HepG2 (cell line): Measurements from ENCODE around the gene IL18R1. TPM values are rescaled to one million over a fixed set of nuclear protein-coding genes. Genes with fewer than 3 reads are reported as not detected.

Source experiments
- ATAC-seq: fragments of 200-7000 bp; cut with Tn5 transposase; 3 replicates; pipeline ENCODE4 v1.9.1; 2020; ENCODE audit warnings: mild to moderate bottlenecking, moderate library complexity
- BruUV-seq: library from RNA; stranded (reverse); fragments of 400-500 nt; replicated peaks from 2 replicates; lab custom pipeline; 2021; lab: Mats Ljungman, UMichigan
- CTCF ChIA-PET: fragments of 300-600 bp; formaldehyde crosslinking; extraction: SDS; loops from one replicate; lab custom pipeline; 2021; ENCODE audit warnings: low total read pairs, inconsistent platforms, low intra/inter-chr PET ratio; lab: Yijun Ruan, JAX
- POLR2A ChIA-PET: fragments of 350-600 bp; sonication (Branson Sonifier 250); formaldehyde crosslinking; loops from one replicate; lab custom pipeline; 2020; ENCODE audit warnings: antibody characterized with exemption, inconsistent platforms; lab: Yijun Ruan, JAX
- DNase-seq: peaks from one replicate; pipeline ENCODE4 v3.0.0-alpha.2; 2015; ENCODE audit warnings: low spot score
- FAIRE-seq: peaks from 3 replicates; lab custom pipeline; 2011; peaks lifted over from hg19 to GRCh38; lab: Jason Lieb, UNC
- H2AFZ ChIP-seq: one replicate; pipeline ENCODE4 v1.6.1; 2011; ENCODE audit warnings: low read length, inconsistent platforms
- H3K27ac ChIP-seq: fragments of 300-600 bp; 3 replicates; pipeline ENCODE4 v1.8.0; 2011; ENCODE audit warnings: mixed run types, mild to moderate bottlenecking, mixed read lengths, low read length, inconsistent platforms; ENCODE audit not compliant: insufficient read depth; ENCODE audit errors: extremely low read length
- H3K27me3 ChIP-seq, 2 experiments: fragments of 200-600 bp in 1 of 2; 2 replicates in 1 of 2; 3 replicates in 1 of 2; pipeline versions ENCODE4 v1.6.0 to v1.8.0; 2011; ENCODE audit warnings: low read length in 2 of 2, mild to moderate bottlenecking in 2 of 2, moderate library complexity in 2 of 2, inconsistent platforms in 1 of 2; ENCODE audit not compliant: insufficient read depth in 2 of 2, control insufficient read depth in 1 of 2
- H3K36me3 ChIP-seq, 2 experiments: fragments of 200-600 bp in 1 of 2; replicated peaks in 1 of 2; 2 replicates in 1 of 2; 3 replicates in 1 of 2; pipeline versions ENCODE4 v1.5.1 to v1.8.0; 2011; ENCODE audit warnings: low read length in 2 of 2, inconsistent platforms in 1 of 2; ENCODE audit not compliant: insufficient read depth in 2 of 2, control insufficient read depth in 1 of 2
- H3K4me1 ChIP-seq: 2 replicates; pipeline ENCODE4 v1.5.1; 2012; ENCODE audit warnings: low read length, inconsistent platforms; ENCODE audit not compliant: insufficient read depth
- H3K4me2 ChIP-seq: 2 replicates; pipeline ENCODE4 v1.6.0; 2011; ENCODE audit warnings: low read depth, low read length, inconsistent platforms
- H3K4me3 ChIP-seq, 3 experiments: fragments of 200-600 bp in 1 of 3; sonication (generic), shearing (Covaris generic) in 1 of 3; replicated peaks in 1 of 3; 2 replicates each; pipeline ENCODE4 v1.5.1; 2011 to 2016; ENCODE audit warnings: low read length in 3 of 3, inconsistent platforms in 2 of 3, low read depth in 2 of 3, mild to moderate bottlenecking in 2 of 3, control low read depth in 1 of 3, mixed read lengths in 1 of 3; ENCODE audit not compliant: insufficient read depth in 1 of 3
- H3K79me2 ChIP-seq: one replicate; pipeline ENCODE4 v1.6.1; 2011; ENCODE audit warnings: low read length, inconsistent platforms; ENCODE audit not compliant: insufficient read depth
- H3K9ac ChIP-seq: 2 replicates; pipeline ENCODE4 v1.6.0; 2011; ENCODE audit warnings: mild to moderate bottlenecking, low read depth, low read length, inconsistent platforms; ENCODE audit not compliant: insufficient read depth
- H3K9me3 ChIP-seq: 2 replicates; pipeline ENCODE4 v1.5.1; 2012; ENCODE audit warnings: mild to moderate bottlenecking, low read length
- H4K20me1 ChIP-seq: 2 replicates; pipeline ENCODE4 v1.6.0; 2011; ENCODE audit warnings: inconsistent platforms, mild to moderate bottlenecking, low read length, moderate library complexity; ENCODE audit not compliant: insufficient read depth
- ARID3A ChIP-seq: IDR thresholded peaks from 2 replicates; pipeline ENCODE4 v1.6.1; 2012; ENCODE audit warnings: low read depth, low read length, improper control_type of control experiment
- ATF7 ChIP-seq, 2 experiments: fragments of 450-650 bp in 1 of 2; sonication (generic) in 1 of 2; formaldehyde crosslinking in 1 of 2; IDR thresholded peaks; 2 replicates each; pipeline versions ENCODE4 v1.4.0 to v1.6.1; 2016 to 2020; ENCODE audit warnings: antibody characterized with exemption in 1 of 2, mild to moderate bottlenecking in 1 of 2, missing genetic modification reagents in 1 of 2
- CREM ChIP-seq, 2 experiments: sonication (generic) in 1 of 2; formaldehyde crosslinking in 1 of 2; IDR thresholded peaks; 2 replicates each; pipeline versions ENCODE4 v1.4.0 to v1.6.1; 2016 to 2020; ENCODE audit warnings: antibody characterized with exemption in 1 of 2, mild to moderate bottlenecking in 1 of 2, missing genetic modification reagents in 1 of 2
- DMAP1 ChIP-seq: IDR thresholded peaks from 2 replicates; pipeline ENCODE4 v1.6.1; 2016
- FOXO4 ChIP-seq: sonication (generic); formaldehyde crosslinking; conservative IDR thresholded peaks from 2 replicates; pipeline ENCODE4 v1.8.1; 2023; ENCODE audit warnings: missing genetic modification reagents
- NAIF1 ChIP-seq: sonication (generic); formaldehyde crosslinking; IDR thresholded peaks from 2 replicates; pipeline ENCODE4 v1.5.0; 2020; ENCODE audit warnings: mild to moderate bottlenecking, missing genetic modification reagents, borderline replicate concordance
- RCOR2 ChIP-seq: IDR thresholded peaks from 2 replicates; pipeline ENCODE4 v1.6.1; 2016; ENCODE audit warnings: missing biosample characterization, missing genetic modification reagents
- SATB2 ChIP-seq: sonication (generic); formaldehyde crosslinking; IDR thresholded peaks from 2 replicates; pipeline ENCODE4 v1.5.0; 2020; ENCODE audit warnings: missing genetic modification reagents
- SIN3B ChIP-seq: fragments of 150-350 bp; IDR thresholded peaks from 2 replicates; pipeline ENCODE4 v1.6.1; 2014; ENCODE audit warnings: low read length
- ZNF263 ChIP-seq: sonication (generic); formaldehyde crosslinking; IDR thresholded peaks from 2 replicates; pipeline ENCODE4 v1.4.0; 2020; ENCODE audit warnings: missing genetic modification reagents
- ZNF318 ChIP-seq: sonication (generic); formaldehyde crosslinking; IDR thresholded peaks from 2 replicates; pipeline ENCODE4 v1.4.0; 2020; ENCODE audit warnings: mild to moderate bottlenecking, missing genetic modification reagents
- ZNF350 ChIP-seq: sonication (generic); formaldehyde crosslinking; IDR thresholded peaks from 2 replicates; pipeline ENCODE4 v1.4.0; 2020; ENCODE audit warnings: mild to moderate bottlenecking, low read depth, missing genetic modification reagents, borderline replicate concordance
- ZSCAN9 ChIP-seq: IDR thresholded peaks from 2 replicates; pipeline ENCODE4 v1.6.1; 2016; ENCODE audit warnings: borderline replicate concordance
- WGBS: methylation state at CpG from one replicate; pipeline ENCODE4 v1.1.6; 2017; ENCODE audit warnings: low lambda C conversion rate; 5-methylcytosine and 5-hydroxymethylcytosine counted together
- in situ Hi-C: cut with HindIII; loops from 2 replicates; pipeline ENCODE4 v1.10.0; 2017; ENCODE audit warnings: low pct_unique_long_range_greater_than_20kb; ENCODE audit not compliant: extremely low pct_ligation_motif_present
- intact Hi-C: fragments of 100-400 bp; cut with micrococcal nuclease; formaldehyde crosslinking; loops from one replicate; pipeline ENCODE4 v1.10.0; 2022; ENCODE audit not compliant: unreplicated experiment
- polyA plus RNA-seq, 8 experiments: library from polyadenylated mRNA; depleted of rRNA in 3 of 8; stranded (reverse) in 7 of 8; unstranded in 1 of 8; fragments of >200 nt; fragmentation: Illumina TruSeq in 4 of 8; extraction: Trizol in 4 of 8; gene quantifications; 2 replicates each; pipeline versions ENCODE4 v1.2.1 to v1.2.3, GENCODE V29; 2011 to 2016; ENCODE audit warnings: low read depth in 4 of 8, missing spikeins in 1 of 8, mixed read lengths in 1 of 8; ENCODE audit not compliant: insufficient read depth in 1 of 8
- total RNA-seq, 5 experiments: library from RNA; depleted of rRNA; stranded (reverse); fragments of >200 nt; fragmentation: Illumina TruSeq; extraction: Trizol; gene quantifications; 2 replicates each; pipeline ENCODE4 v1.2.3, GENCODE V29; 2016; ENCODE audit warnings: low read depth in 1 of 5

IL18R1 gene
- total and polyA plus RNA-seq, 2 of the 13 experiments (the other 11 are each of a cell fraction or from before 2014, with no cell fraction given), result 0.01 to 0.04 TPM

- H2AFZ ChIP-seq, result no peak overlapping the region
- DNase-seq (no peak), ATAC-seq (no peak), FAIRE-seq (no peak)
- POLR2A ChIA-PET, result no interaction called here
- no peaks in the 10 kb centered on the region for H4K20me1 ChIP-seq
- no peaks in the 10 kb centered on the region for H3K79me2 ChIP-seq
- no peaks in the 10 kb centered on the region for H3K36me3 ChIP-seq
- CTCF ChIA-PET, result no interaction called here
- no peaks in the 10 kb centered on the region for H3K27me3 ChIP-seq
- H3K27ac ChIP-seq, result no peak overlapping the region
- H3K4me2 ChIP-seq, result no peak overlapping the region
- H3K9me3 ChIP-seq, result no peaks in the 10 kb centered on the region
- in situ Hi-C loops, result no loop called here
- 21% methylated on average over 1 of the region's 1 CpG for WGBS
- H3K4me3 ChIP-seq, result no peak overlapping the region
- no peaks in the 10 kb centered on the region for H3K4me1 ChIP-seq
- BruUV-seq, result no TSS peak
- intact Hi-C loops, result no loop called here
- H3K9ac ChIP-seq, result no peak overlapping the region
- TF ChIP-seq SATB2 (no peak), ZNF318 (CRISPR knock-in tag) (no peak), RCOR2 (CRISPR knock-in tag) (no peak), DMAP1 (CRISPR knock-in tag) (no peak), NAIF1 (CRISPR knock-in tag) (no peak), ZNF350 (no peak), FOXO4 (CRISPR knock-in tag) (no peak), ZNF263 (CRISPR knock-in tag) (no peak), SIN3B (no peak), ZSCAN9 (CRISPR knock-in tag) (no peak), ATF7 (IDR thresholded peaks at IDR 0.05) (no peak), ATF7 (CRISPR knock-in tag; IDR thresholded peaks at IDR 0.05) (no peak), CREM (IDR thresholded peaks at IDR 0.05) (no peak), CREM (CRISPR knock-in tag; IDR thresholded peaks at IDR 0.05) (no peak), ARID3A (no peak)
Measured at GRCh38 chr2:102392942-102393341, 37.3 kb downstream of the IL18R1 start.
